ENCODE results near the gene PGM5.

Gene PGM5

GRCh38 chr9:68437785-68438184, 81.4 kb downstream of the PGM5 start:
- Histone ChIP-seq H3K27ac (ENCODE audit: low read length) (no peak overlapping the region), H2AFZ (ENCODE audit: low read depth, low read length) (no peak overlapping the region), H3K79me2 (ENCODE audit: low read length) (no peaks in the 10 kb centered on the region), H3K9me3 (ENCODE audit: insufficient read depth, low read length) (peaks cover 5% of the 10 kb centered on the region; the same call in 1 of the 2 replicates), H3K4me3 (ENCODE audit: low read length) (no peak overlapping the region), H3K9ac (ENCODE audit: low read length) (no peak overlapping the region), H3K4me2 (ENCODE audit: low read length) (no peak overlapping the region), H3K4me1 (ENCODE audit: low read length) (no peaks in the 10 kb centered on the region), H3K36me3 (replicated peaks; ENCODE audit: low read depth, low read length) (no peaks in the 10 kb centered on the region), H3K27me3 (ENCODE audit: low read depth, low read length) (no peaks in the 10 kb centered on the region), H4K20me1 (ENCODE audit: insufficient read depth, low read length) (no peaks in the 10 kb centered on the region)
- TF ChIP-seq EZH2phosphoT487 (IDR thresholded peaks at IDR 0.05; ENCODE audit: low read depth): no peak
- TF ChIP-seq CTCF (IDR thresholded peaks at IDR 0.05; ENCODE audit: low read depth, low read length): no peak

- Histone ChIP-seq H3K79me2 (ENCODE audit: low read length) (no peaks in the 10 kb centered on the region), H3K4me2 (ENCODE audit: low read length) (no peak overlapping the region), H3K9ac (ENCODE audit: low read length) (no peak overlapping the region), H3K4me1 (ENCODE audit: low read length) (no peaks in the 10 kb centered on the region), H3K9me3 (ENCODE audit: insufficient read depth, low read length) (peaks cover 5% of the 10 kb centered on the region; the same call in 1 of the 2 replicates), H3K27ac (ENCODE audit: low read length) (no peak overlapping the region), H3K4me3 (ENCODE audit: low read length) (no peak overlapping the region), H4K20me1 (ENCODE audit: insufficient read depth, low read length) (no peaks in the 10 kb centered on the region), H3K27me3 (ENCODE audit: low read depth, low read length) (no peaks in the 10 kb centered on the region; the same call in 1 of the 2 replicates), H2AFZ (ENCODE audit: low read depth, low read length) (no peak overlapping the region), H3K36me3 (replicated peaks; ENCODE audit: low read depth, low read length) (no peaks in the 10 kb centered on the region)
- TF ChIP-seq EZH2phosphoT487 (IDR thresholded peaks at IDR 0.05; ENCODE audit: low read depth): no peak
- no peak for TF ChIP-seq CTCF (IDR thresholded peaks at IDR 0.05; ENCODE audit: low read depth, low read length)
These were observed 87.2 kb downstream of the PGM5 start for GRCh38 chr9:68443624-68444023.

GRCh38 chr9:68446836-68447235, 90.4 kb downstream of the PGM5 start:
- Histone ChIP-seq H3K27me3 (ENCODE audit: low read depth, low read length) (no peaks in the 10 kb centered on the region; the same call in 1 of the 2 replicates), H3K4me1 (ENCODE audit: low read length) (no peaks in the 10 kb centered on the region), H3K4me2 (ENCODE audit: low read length) (no peak overlapping the region), H4K20me1 (ENCODE audit: insufficient read depth, low read length) (no peaks in the 10 kb centered on the region), H3K4me3 (ENCODE audit: low read length) (no peak overlapping the region), H3K36me3 (replicated peaks; ENCODE audit: low read depth, low read length) (no peaks in the 10 kb centered on the region), H3K27ac (ENCODE audit: low read length) (no peak overlapping the region), H3K9ac (ENCODE audit: low read length) (no peak overlapping the region), H2AFZ (ENCODE audit: low read depth, low read length) (no peak overlapping the region), H3K9me3 (ENCODE audit: insufficient read depth, low read length) (no peaks in the 10 kb centered on the region), H3K79me2 (ENCODE audit: low read length) (no peaks in the 10 kb centered on the region)
- TF ChIP-seq EZH2phosphoT487 (IDR thresholded peaks at IDR 0.05; ENCODE audit: low read depth) (no peak), CTCF (IDR thresholded peaks at IDR 0.05; ENCODE audit: low read depth, low read length) (no peak)

- Histone ChIP-seq H3K27ac (ENCODE audit: low read length) (no peak overlapping the region), H3K79me2 (ENCODE audit: low read length) (no peaks in the 10 kb centered on the region), H3K9ac (ENCODE audit: low read length) (no peak overlapping the region), H3K4me2 (ENCODE audit: low read length) (no peak overlapping the region), H3K36me3 (replicated peaks; ENCODE audit: low read depth, low read length) (no peaks in the 10 kb centered on the region), H3K4me1 (ENCODE audit: low read length) (no peaks in the 10 kb centered on the region), H3K9me3 (ENCODE audit: insufficient read depth, low read length) (no peaks in the 10 kb centered on the region), H4K20me1 (ENCODE audit: insufficient read depth, low read length) (no peaks in the 10 kb centered on the region), H3K27me3 (ENCODE audit: low read depth, low read length) (no peaks in the 10 kb centered on the region; the same call in 1 of the 2 replicates), H2AFZ (ENCODE audit: low read depth, low read length) (no peak overlapping the region), H3K4me3 (ENCODE audit: low read length) (no peak overlapping the region)
- TF ChIP-seq EZH2phosphoT487 (IDR thresholded peaks at IDR 0.05; ENCODE audit: low read depth) (no peak), CTCF (IDR thresholded peaks at IDR 0.05; ENCODE audit: low read depth, low read length) (no peak)
These were observed 91.2 kb downstream of the PGM5 start for GRCh38 chr9:68447611-68448010.

Data from OCI-LY3 (cell line).